IMR-90 (cell line): Measurements from ENCODE around the gene WNT6.

Source experiments
- CTCF ChIP-seq: conservative IDR thresholded peaks from 2 replicates; pipeline ENCODE4 v1.5.1; 2012; ENCODE audit warnings: mild to moderate bottlenecking, low read depth, low read length, improper control_type of control experiment
- POLR2A ChIP-seq: IDR thresholded peaks from 2 replicates; pipeline ENCODE4 v1.6.1; 2012; ENCODE audit warnings: mild to moderate bottlenecking, low read depth, low read length
- RAD21 ChIP-seq: IDR thresholded peaks from 2 replicates; pipeline ENCODE4 v1.6.1; 2012; ENCODE audit warnings: low read length, improper control_type of control experiment
- RCOR1 ChIP-seq: IDR thresholded peaks from 2 replicates; pipeline ENCODE4 v1.6.1; 2012; ENCODE audit warnings: mild to moderate bottlenecking, low read length, improper control_type of control experiment; ENCODE audit not compliant: insufficient replicate concordance
- RFX5 ChIP-seq: IDR thresholded peaks from 2 replicates; pipeline ENCODE4 v1.8.0; 2012; ENCODE audit warnings: low read depth, mild to moderate bottlenecking, low read length, moderate library complexity
- SMC3 ChIP-seq: fragments of 150-350 bp; IDR thresholded peaks from 2 replicates; pipeline ENCODE4 v1.6.1; 2016; ENCODE audit warnings: low read depth, mild to moderate bottlenecking, antibody characterized with exemption, low read length, moderate library complexity

GRCh38 chr2:218853766-218854165, 5.8 kb upstream of the WNT6 start:
- TF ChIP-seq CTCF: no peak
- no peak for TF ChIP-seq SMC3
- no peak for TF ChIP-seq RFX5
- no peak for TF ChIP-seq RAD21
- no peak for TF ChIP-seq POLR2A
- no peak for TF ChIP-seq RCOR1
